ENCODE measurements around the gene PCDHGA9.
"Not testable (repeated sequence)": the region's sequence is repeated elsewhere in the genome, so short reads cannot be mapped to it uniquely, and the experiment has no call there.

Gene PCDHGA9

GRCh38 chr5:141402553-141403243, at the start of gene PCDHGA9:
TSS of gene PCDHGA9 (plus strand) at chr5:141402778. CDS start at chr5:141402953, 175 bp downstream.
- DNase-seq (ENCODE audit: low read depth in 4 of 4, low spot score in 1 of 4) = peak in 1 of 4 experiments; percentile 11

- no peak for DNase-seq (ENCODE audit: low read depth in 4 of 4, low spot score in 1 of 4)
Measured at GRCh38 chr5:141354900-141355469, 47.6 kb upstream of the PCDHGA9 start, which contains the start of gene PCDHGA4. TSS of gene PCDHGA4 (plus strand) at chr5:141355021. CDS start at chr5:141355108, 87 bp downstream.

DNA sequence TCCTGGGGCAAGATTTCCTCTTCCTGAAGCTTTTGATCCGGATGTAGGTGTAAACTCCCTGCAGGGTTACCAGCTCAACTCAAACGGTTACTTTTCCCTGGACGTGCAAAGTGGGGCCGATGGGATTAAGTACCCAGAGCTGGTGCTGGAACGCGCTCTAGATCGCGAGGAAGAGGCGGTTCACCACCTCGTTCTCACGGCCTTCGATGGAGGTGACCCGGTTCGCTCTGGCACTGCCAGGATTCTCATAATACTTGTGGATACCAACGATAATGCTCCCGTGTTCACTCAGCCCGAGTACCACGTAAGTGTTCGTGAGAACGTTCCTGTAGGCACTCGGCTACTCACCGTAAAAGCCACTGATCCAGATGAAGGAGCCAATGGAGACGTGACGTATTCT, 46.9 kb upstream of the PCDHGA9 start:
- DNase-seq (ENCODE audit: low read depth in 4 of 4, low spot score in 1 of 4) = no peak

DNA sequence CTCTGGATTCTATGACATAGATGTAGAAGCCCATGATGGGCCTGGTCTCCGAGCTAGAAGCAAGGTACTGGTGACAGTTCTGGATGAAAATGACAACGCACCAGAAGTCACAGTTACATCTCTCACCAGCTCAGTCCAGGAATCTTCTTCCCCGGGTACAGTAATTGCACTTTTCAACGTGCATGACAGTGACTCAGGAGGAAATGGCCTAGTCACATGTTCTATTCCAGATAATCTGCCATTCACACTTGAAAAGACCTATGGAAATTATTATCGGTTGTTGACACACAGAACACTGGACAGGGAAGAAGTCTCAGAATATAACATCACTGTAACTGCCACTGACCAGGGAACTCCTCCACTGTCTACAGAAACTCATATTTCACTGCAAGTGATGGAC, 46.4 kb upstream of the PCDHGA9 start:
- DNase-seq (ENCODE audit: low read depth in 4 of 4, low spot score in 1 of 4) = no peak

GRCh38 chr5:141356950-141357349, 45.6 kb upstream of the PCDHGA9 start:
- no peak for DNase-seq (ENCODE audit: low read depth in 4 of 4, low spot score in 1 of 4)

- no peak for DNase-seq (ENCODE audit: low read depth in 4 of 4, low spot score in 1 of 4)
Measured at GRCh38 chr5:141359790-141360426, 42.7 kb upstream of the PCDHGA9 start, which contains the start of gene PCDHGB2. TSS of gene PCDHGB2 (plus strand) at chr5:141359994. CDS start at chr5:141360136, 142 bp downstream.

DNA sequence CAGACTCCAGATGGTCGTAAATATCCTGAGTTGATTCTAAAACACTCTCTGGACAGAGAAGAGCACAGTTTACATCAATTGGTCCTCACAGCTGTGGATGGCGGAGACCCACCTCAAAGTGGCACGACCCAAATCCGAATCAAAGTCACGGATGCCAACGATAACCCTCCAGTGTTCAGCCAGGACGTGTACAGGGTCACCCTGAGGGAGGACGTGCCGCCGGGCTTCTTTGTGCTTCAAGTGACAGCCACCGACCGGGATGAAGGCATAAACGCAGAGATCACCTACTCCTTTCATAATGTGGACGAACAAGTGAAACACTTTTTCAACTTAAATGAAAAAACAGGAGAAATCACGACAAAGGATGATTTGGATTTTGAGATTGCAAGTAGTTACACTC, 41.9 kb upstream of the PCDHGA9 start:
- no peak for DNase-seq (ENCODE audit: low read depth in 4 of 4, low spot score in 1 of 4)

- no peak for DNase-seq (ENCODE audit: low read depth in 4 of 4, low spot score in 1 of 4)
Measured at GRCh38 chr5:141362719-141363118, 39.9 kb upstream of the PCDHGA9 start.

GRCh38 chr5:141363952-141364660, 38.5 kb upstream of the PCDHGA9 start, which contains the start of gene PCDHGA5:
TSS of gene PCDHGA5 (plus strand) at chr5:141364162. CDS start at chr5:141364331, 169 bp downstream.
- no peak for DNase-seq (ENCODE audit: low read depth in 4 of 4, low spot score in 1 of 4)

GRCh38 chr5:141366016-141366896, 36.3 kb upstream of the PCDHGA9 start:
- no peak for DNase-seq (ENCODE audit: low read depth in 4 of 4, low spot score in 1 of 4)

GRCh38 chr5:141369994-141370848, 32.4 kb upstream of the PCDHGA9 start, which contains the start of gene PCDHGB3:
TSS of gene PCDHGB3 (plus strand) at chr5:141370242. CDS start at chr5:141370395, 153 bp downstream.
- DNase-seq (ENCODE audit: low read depth in 4 of 4, low spot score in 1 of 4) = peak in 1 of 4 experiments; percentile 8

- no peak for DNase-seq (ENCODE audit: low read depth in 4 of 4, low spot score in 1 of 4)
Measured at GRCh38 chr5:141371572-141372475, 30.8 kb upstream of the PCDHGA9 start.

GRCh38 chr5:141373673-141374317, 28.8 kb upstream of the PCDHGA9 start, which contains the start of gene PCDHGA6:
TSS of gene PCDHGA6 (plus strand) at chr5:141373891. CDS start at chr5:141374084, 193 bp downstream.
- no peak for DNase-seq (ENCODE audit: low read depth in 4 of 4, low spot score in 1 of 4)

DNA sequence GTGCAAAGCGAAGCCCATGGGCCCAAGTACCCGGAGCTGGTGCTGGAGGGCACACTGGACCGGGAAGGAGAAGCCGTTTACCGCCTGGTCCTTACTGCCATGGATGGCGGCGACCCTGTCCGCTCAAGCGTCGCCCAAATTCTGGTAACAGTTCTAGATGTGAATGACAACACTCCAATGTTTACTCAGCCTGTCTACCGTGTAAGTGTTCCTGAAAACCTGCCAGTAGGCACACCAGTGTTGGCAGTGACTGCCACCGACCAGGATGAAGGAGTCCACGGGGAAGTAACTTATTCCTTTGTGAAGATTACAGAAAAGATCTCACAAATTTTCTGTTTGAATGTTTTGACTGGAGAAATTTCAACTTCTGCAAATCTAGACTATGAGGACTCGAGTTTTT, 28.0 kb upstream of the PCDHGA9 start:
- DNase-seq (ENCODE audit: low read depth in 4 of 4, low spot score in 1 of 4) = no peak

DNA sequence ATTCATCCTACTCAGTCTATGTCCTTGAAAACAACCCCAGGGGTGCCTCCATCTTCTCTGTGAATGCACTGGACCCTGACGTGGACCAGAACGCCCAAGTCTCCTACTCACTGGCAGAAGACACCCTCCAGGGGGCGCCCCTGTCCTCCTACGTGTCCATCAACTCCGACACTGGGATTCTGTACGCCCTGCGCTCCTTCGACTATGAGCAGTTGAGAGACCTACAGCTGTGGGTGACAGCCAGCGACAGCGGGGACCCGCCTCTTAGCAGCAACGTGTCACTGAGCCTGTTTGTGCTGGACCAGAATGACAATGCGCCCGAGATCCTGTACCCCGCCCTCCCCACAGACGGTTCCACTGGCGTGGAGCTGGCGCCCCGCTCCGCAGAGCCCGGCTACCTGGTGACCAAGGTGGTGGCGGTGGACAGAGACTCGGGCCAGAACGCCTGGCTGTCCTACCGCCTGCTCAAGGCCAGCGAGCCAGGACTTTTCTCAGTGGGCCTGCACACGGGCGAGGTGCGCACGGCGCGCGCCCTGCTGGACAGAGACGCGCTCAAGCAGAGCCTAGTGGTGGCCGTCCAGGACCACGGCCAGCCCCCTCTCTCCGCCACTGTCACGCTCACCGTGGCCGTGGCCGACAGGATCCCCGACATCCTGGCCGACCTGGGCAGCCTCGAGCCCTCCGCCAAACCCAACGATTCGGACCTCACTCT, 27.0 kb upstream of the PCDHGA9 start:
- not testable (repeated sequence) for DNase-seq (ENCODE audit: low read depth in 4 of 4, low spot score in 1 of 4)

GRCh38 chr5:141382469-141383294, 19.9 kb upstream of the PCDHGA9 start, which contains the start of gene PCDHGA7:
TSS of gene PCDHGA7 (plus strand) at chr5:141382742. CDS start at chr5:141382900, 158 bp downstream.
- DNase-seq (ENCODE audit: low read depth in 4 of 4, low spot score in 1 of 4) = no peak

Data from stimulated activated CD4-positive, alpha-beta T cell treated with anti-CD3 and anti-CD28 coated beads, Interleukin-1b, Interleukin-23, amount 100 ng/mL, for 24 hours (primary cell).